HCT116 (cell line): ENCODE data around the gene FOXM1. TPM values are rescaled to one million over a fixed set of nuclear protein-coding genes. Genes with fewer than 3 reads are reported as not detected.

Experiments used
- ATAC-seq: fragments of 200-7000 bp; cut with Tn5 transposase; 2 replicates; pipeline ENCODE4 v1.9.1; 2020; ENCODE audit warnings: mild to moderate bottlenecking, moderate library complexity
- BruUV-seq: library from RNA; stranded (reverse); fragments of 400-500 nt; replicated peaks from 2 replicates; lab custom pipeline; 2021; lab: Mats Ljungman, UMichigan
- CTCF ChIA-PET: fragments of 300-600 bp; sonication (Branson Sonifier 250); formaldehyde crosslinking; loops from one replicate; lab custom pipeline; 2021; ENCODE audit warnings: antibody characterized with exemption; lab: Charles Lee
- POLR2A ChIA-PET: fragments of 300-600, 350-600 bp; sonication (Branson Sonifier 250); formaldehyde crosslinking; loops from one replicate; lab custom pipeline; 2021; ENCODE audit warnings: antibody characterized with exemption; lab: Charles Lee
- RAD21 ChIA-PET, 2 experiments: fragments of 300-600 bp; sonication (Branson Sonifier 250); formaldehyde crosslinking; loops; one replicate each; lab custom pipeline; 2023; ENCODE audit warnings: low total read pairs in 2 of 2; ENCODE audit not compliant: uncharacterized antibody in 2 of 2, unreplicated experiment in 2 of 2, low non-redundant PET in 1 of 2; lab: Charles Lee
- DNase-seq: peaks from one replicate; pipeline ENCODE4 v3.0.0-alpha.2; 2010; ENCODE audit warnings: low read depth, low spot score
- H2AFZ ChIP-seq: fragments of 200-600 bp; shearing (Covaris generic), sonication (generic); 2 replicates; pipeline ENCODE4 v1.6.1; 2017; ENCODE audit warnings: low read depth, mixed run types, mixed read lengths, antibody characterized with exemption, low read length; ENCODE audit not compliant: poor library complexity, severe bottlenecking
- H3K27ac ChIP-seq: 2 replicates; pipeline ENCODE4 v1.5.1; 2012; ENCODE audit warnings: low read depth, low read length
- H3K27me3 ChIP-seq: fragments of 200-600 bp; sonication (generic); 2 replicates; pipeline ENCODE4 v1.6.1; 2016; ENCODE audit warnings: mixed run types, low read length, mixed read lengths; ENCODE audit not compliant: insufficient read depth
- H3K36me3 ChIP-seq, 2 experiments: fragments of 200-500 bp in 1 of 2; fragments of 200-600 bp in 1 of 2; sonication (Bioruptor generic) in 1 of 2; sonication (generic) in 1 of 2; 2 replicates each; pipeline versions ENCODE4 v1.5.1 to v1.6.1; 2014 to 2016; ENCODE audit warnings: low read length in 2 of 2, inconsistent platforms in 1 of 2, mixed read lengths in 1 of 2, mixed run types in 1 of 2; ENCODE audit not compliant: insufficient read depth in 2 of 2, control insufficient read depth in 1 of 2
- H3K4me1 ChIP-seq, 2 experiments: fragments of 200-600 bp in 1 of 2; sonication (generic) in 1 of 2; 2 replicates each; pipeline versions ENCODE4 v1.5.1 to v1.6.1; 2012 to 2017; ENCODE audit warnings: low read length in 2 of 2, inconsistent platforms in 1 of 2, mild to moderate bottlenecking in 1 of 2, mixed read lengths in 1 of 2, mixed run types in 1 of 2, moderate library complexity in 1 of 2; ENCODE audit not compliant: insufficient read depth in 2 of 2, control insufficient read depth in 1 of 2
- H3K4me2 ChIP-seq: fragments of 200-600 bp; sonication (generic); 2 replicates; pipeline ENCODE4 v1.6.1; 2017; ENCODE audit warnings: mixed run types, low read length, mixed read lengths
- H3K4me3 ChIP-seq, 2 experiments: fragments of 200-600 bp in 1 of 2; sonication (generic) in 1 of 2; replicated peaks in 1 of 2; 2 replicates each; pipeline ENCODE4 v1.5.1; 2011 to 2016; ENCODE audit warnings: low read length in 2 of 2, control low read depth in 1 of 2, low read depth in 1 of 2, mild to moderate bottlenecking in 1 of 2, mixed read lengths in 1 of 2, mixed run types in 1 of 2
- H3K79me2 ChIP-seq: fragments of 200-600 bp; sonication (generic); 2 replicates; pipeline ENCODE4 v1.6.1; 2017; ENCODE audit warnings: mild to moderate bottlenecking, mixed run types, low read length, moderate library complexity, mixed read lengths; ENCODE audit not compliant: insufficient read depth
- H3K9ac ChIP-seq: fragments of 200-600 bp; sonication (generic); 2 replicates; pipeline ENCODE4 v1.6.1; 2016; ENCODE audit warnings: low read length, mixed read lengths
- H3K9me2 ChIP-seq: fragments of 200-600 bp; sonication (generic), shearing (Covaris generic); 2 replicates; pipeline ENCODE4 v1.6.1; 2017; ENCODE audit warnings: mixed run types, mild to moderate bottlenecking, moderate library complexity; ENCODE audit not compliant: insufficient read depth
- H3K9me3 ChIP-seq, 2 experiments: fragments of 200-500 bp in 1 of 2; fragments of 200-600 bp in 1 of 2; sonication (Bioruptor generic) in 1 of 2; sonication (generic) in 1 of 2; 2 replicates each; pipeline ENCODE4 v1.6.1; 2014 to 2017; ENCODE audit warnings: low read length in 2 of 2, mixed read lengths in 2 of 2, inconsistent platforms in 1 of 2, low read depth in 1 of 2, mild to moderate bottlenecking in 1 of 2, mixed run types in 1 of 2, moderate library complexity in 1 of 2; ENCODE audit not compliant: control insufficient read depth in 1 of 2, insufficient read depth in 1 of 2
- H4K20me1 ChIP-seq: fragments of 200-600 bp; sonication (generic), shearing (Covaris generic); 2 replicates; pipeline ENCODE4 v1.6.1; 2017; ENCODE audit warnings: mixed run types, mild to moderate bottlenecking, moderate library complexity; ENCODE audit not compliant: insufficient read depth
- CBX3 ChIP-seq: IDR thresholded peaks from 2 replicates; pipeline ENCODE4 v1.6.1; 2012; ENCODE audit warnings: low read depth
- CEBPB ChIP-seq: IDR thresholded peaks from 2 replicates; pipeline ENCODE4 v1.6.1; 2012; ENCODE audit warnings: low read depth
- EGR1 ChIP-seq: IDR thresholded peaks from 2 replicates; pipeline ENCODE4 v1.6.1; 2012; ENCODE audit warnings: low read depth
- EZH2phosphoT487 ChIP-seq: fragments of 200-600 bp; IDR thresholded peaks from 2 replicates; pipeline ENCODE4 v1.6.1; 2018; ENCODE audit warnings: antibody characterized with exemption, borderline replicate concordance
- JUND ChIP-seq: IDR thresholded peaks from 2 replicates; pipeline ENCODE4 v1.6.1; 2012
- MAX ChIP-seq: IDR thresholded peaks from 2 replicates; pipeline ENCODE4 v1.6.1; 2012
- POLR2AphosphoS5 ChIP-seq: IDR thresholded peaks from 2 replicates; pipeline ENCODE4 v1.6.1; 2011; ENCODE audit warnings: mild to moderate bottlenecking, low read depth, low read length, moderate library complexity
- SRF ChIP-seq: IDR thresholded peaks from 2 replicates; pipeline ENCODE4 v1.6.1; 2012; ENCODE audit warnings: low read depth
- TCF7L2 ChIP-seq: IDR thresholded peaks from 2 replicates; pipeline ENCODE4 v1.7.0; 2011; ENCODE audit warnings: borderline replicate concordance, inconsistent platforms; ENCODE audit not compliant: insufficient read depth, insufficient read length; ENCODE audit errors: extremely low read depth
- YY1 ChIP-seq: IDR thresholded peaks from 2 replicates; pipeline ENCODE4 v1.6.1; 2011; ENCODE audit warnings: low read length, low read depth, moderate library complexity, mild to moderate bottlenecking; ENCODE audit not compliant: insufficient replicate concordance; ENCODE audit errors: extremely low read depth
- ZBTB33 ChIP-seq: IDR thresholded peaks from 2 replicates; pipeline ENCODE4 v1.6.1; 2011; ENCODE audit warnings: mild to moderate bottlenecking, low read length, moderate library complexity; ENCODE audit not compliant: insufficient replicate concordance; ENCODE audit errors: extremely low read depth
- ZFX ChIP-seq: fragments of 450-650 bp; IDR thresholded peaks from 2 replicates; pipeline ENCODE4 v1.6.1; 2017
- intact Hi-C: fragments of 100-400 bp; cut with micrococcal nuclease; formaldehyde crosslinking; loops from 2 replicates; pipeline ENCODE4 v1.10.0; 2022
- total RNA-seq: library from RNA; stranded (reverse); gene quantifications from one replicate; pipeline ENCODE4 v1.2.1, GENCODE V29; 2021; ENCODE audit not compliant: unreplicated experiment

The FOXM1 gene
- total RNA-seq, 1 experiment from 2014 or later: 85.1 TPM

GRCh38 chr12:2819810-2820209 is 57.2 kb downstream of the FOXM1 start:
- TF ChIP-seq TCF7L2 (no peak), EGR1 (no peak), CEBPB (no peak), MAX (no peak), POLR2AphosphoS5 (no peak), YY1 (no peak), ZBTB33 (no peak), EZH2phosphoT487 (no peak), SRF (no peak), JUND (no peak), ZFX (no peak), CBX3 (no peak)
- TF ChIP-seq, all 23 proteins: peak for 0
- Histone ChIP-seq H3K4me3 (no peak overlapping the region), H3K27me3 (no peaks in the 10 kb centered on the region), H3K27ac (no peak overlapping the region), H4K20me1 (no peaks in the 10 kb centered on the region), H3K4me1 (no peaks in the 10 kb centered on the region), H3K36me3 (peaks cover 11 to 31% of the 10 kb centered on the region in 2 experiments; a peak in 3 of 4 replicates), H2AFZ (no peak overlapping the region), H3K9me2 (no peaks in the 10 kb centered on the region), H3K9ac (no peak overlapping the region), H3K4me2 (no peak overlapping the region), H3K9me3 (no peaks in the 10 kb centered on the region), H3K79me2 (peaks cover 9% of the 10 kb centered on the region; the same call in 1 of the 2 replicates)
- ChIA-PET RAD21 (no interaction called here), CTCF (no interaction called here), POLR2A (no interaction called here)
- TSS peak; percentile 10 for BruUV-seq
- DNase-seq (no peak), ATAC-seq (no peak)
- intact Hi-C loops: no loop called here
